IMR-90 (cell line): Measurements from ENCODE around the gene CYFIP2. TPM values are rescaled to one million over a fixed set of nuclear protein-coding genes. Genes with fewer than 3 reads are reported as not detected.

Source experiments
- ATAC-seq: fragments of 200-7000 bp; cut with Tn5 transposase; 2 replicates; pipeline ENCODE4 v1.9.1; 2020; ENCODE audit warnings: low read depth, mild to moderate bottlenecking, moderate library complexity
- BruUV-seq: library from RNA; stranded (reverse); fragments of 400-500 nt; replicated peaks from 2 replicates; lab custom pipeline; 2021; lab: Mats Ljungman, UMichigan
- CTCF ChIA-PET: fragments of 300-600 bp; formaldehyde crosslinking; extraction: SDS; loops from one replicate; lab custom pipeline; 2021; ENCODE audit warnings: antibody characterized with exemption; lab: Yijun Ruan, JAX
- POLR2A ChIA-PET: fragments of 300-600 bp; sonication (Branson Sonifier 250); formaldehyde crosslinking; loops from one replicate; lab custom pipeline; 2022; ENCODE audit warnings: antibody characterized with exemption; ENCODE audit not compliant: unreplicated experiment; lab: Charles Lee
- DNase-seq: peaks from one replicate; pipeline ENCODE4 v3.0.0; 2013
- H2AFZ ChIP-seq: replicated peaks from 2 replicates; pipeline ENCODE3; 2013; ENCODE audit warnings: low read length, mild to moderate bottlenecking; ENCODE audit not compliant: poor library complexity
- H2AK5ac ChIP-seq: 2 replicates; pipeline ENCODE4 v1.6.1; 2013; ENCODE audit warnings: low read depth, low read length, inconsistent platforms
- H2AK9ac ChIP-seq: replicated peaks from 2 replicates; pipeline ENCODE3; 2013; ENCODE audit warnings: mild to moderate bottlenecking, low read depth, low read length, moderate library complexity; ENCODE audit not compliant: poor library complexity
- H2BK120ac ChIP-seq: 2 replicates; pipeline ENCODE4 v1.6.1; 2013; ENCODE audit warnings: low read depth, low read length, inconsistent platforms
- H2BK15ac ChIP-seq: 3 replicates; pipeline ENCODE4 v1.6.1; 2013; ENCODE audit warnings: low read depth, low read length, inconsistent platforms
- H2BK20ac ChIP-seq: 2 replicates; pipeline ENCODE4 v1.6.1; 2013; ENCODE audit warnings: low read depth, mild to moderate bottlenecking, inconsistent platforms, low read length, moderate library complexity
- H2BK5ac ChIP-seq: 2 replicates; pipeline ENCODE4 v1.6.1; 2013; ENCODE audit warnings: mild to moderate bottlenecking, low read depth, low read length, inconsistent platforms; ENCODE audit not compliant: poor library complexity, severe bottlenecking
- H3K14ac ChIP-seq: replicated peaks from 2 replicates; pipeline ENCODE4 v1.6.1; 2013; ENCODE audit warnings: low read depth, low read length, inconsistent platforms
- H3K18ac ChIP-seq: 2 replicates; pipeline ENCODE4 v1.6.1; 2013; ENCODE audit warnings: low read depth, low read length, control low read depth
- H3K23ac ChIP-seq: 2 replicates; pipeline ENCODE4 v1.6.1; 2013; ENCODE audit warnings: low read depth, low read length, inconsistent platforms
- H3K27ac ChIP-seq: 2 replicates; pipeline ENCODE4 v1.5.1; 2013; ENCODE audit warnings: mild to moderate bottlenecking, control low read depth, low read length; ENCODE audit not compliant: insufficient read depth
- H3K27me3 ChIP-seq: 2 replicates; pipeline ENCODE4 v1.6.1; 2013; ENCODE audit warnings: low read length; ENCODE audit not compliant: control insufficient read depth, insufficient read depth
- H3K36me3 ChIP-seq: 2 replicates; pipeline ENCODE4 v1.6.1; 2013; ENCODE audit warnings: low read length, mixed read lengths; ENCODE audit not compliant: control insufficient read depth, insufficient read depth
- H3K4ac ChIP-seq: 2 replicates; pipeline ENCODE4 v1.6.1; 2013; ENCODE audit warnings: low read depth, low read length, inconsistent platforms
- H3K4me1 ChIP-seq: 2 replicates; pipeline ENCODE4 v1.6.1; 2013; ENCODE audit warnings: low read length, mixed read lengths; ENCODE audit not compliant: control insufficient read depth, insufficient read depth
- H3K4me2 ChIP-seq: 2 replicates; pipeline ENCODE4 v1.6.1; 2013; ENCODE audit warnings: low read depth, mild to moderate bottlenecking, control low read depth, low read length, moderate library complexity
- H3K4me3 ChIP-seq: 2 replicates; pipeline ENCODE4 v1.5.1; 2013; ENCODE audit warnings: low read depth, mild to moderate bottlenecking, control low read depth, low read length, moderate library complexity; ENCODE audit not compliant: insufficient read depth
- H3K56ac ChIP-seq: 2 replicates; pipeline ENCODE4 v1.6.1; 2013; ENCODE audit warnings: low read length, inconsistent platforms; ENCODE audit not compliant: insufficient read depth; ENCODE audit errors: extremely low read depth
- H3K79me1 ChIP-seq, 2 experiments: 2 replicates each; pipeline ENCODE4 v1.6.1; 2013; ENCODE audit warnings: low read length in 2 of 2, inconsistent platforms in 1 of 2, low read depth in 1 of 2
- H3K9ac ChIP-seq: 2 replicates; pipeline ENCODE4 v1.6.1; 2013; ENCODE audit warnings: low read depth, low read length, control low read depth
- H3K9me1 ChIP-seq: 2 replicates; pipeline ENCODE4 v1.6.1; 2013; ENCODE audit warnings: low read length, inconsistent platforms; ENCODE audit not compliant: insufficient read depth
- H3K9me3 ChIP-seq: 2 replicates; pipeline ENCODE4 v1.6.1; 2013; ENCODE audit warnings: low read length; ENCODE audit not compliant: control insufficient read depth, insufficient read depth
- H4K20me1 ChIP-seq: 2 replicates; pipeline ENCODE4 v1.6.1; 2013; ENCODE audit warnings: low read length, inconsistent platforms; ENCODE audit not compliant: insufficient read depth
- H4K5ac ChIP-seq: 2 replicates; pipeline ENCODE4 v1.6.1; 2013; ENCODE audit warnings: mild to moderate bottlenecking, low read depth, low read length, control low read depth
- H4K8ac ChIP-seq, 2 experiments: 2 replicates each; pipeline ENCODE4 v1.6.1; 2013; ENCODE audit warnings: low read depth in 2 of 2, low read length in 2 of 2, control low read depth in 1 of 2, inconsistent platforms in 1 of 2
- H4K91ac ChIP-seq: 2 replicates; pipeline ENCODE4 v1.6.1; 2013; ENCODE audit warnings: low read depth, low read length, inconsistent platforms; ENCODE audit not compliant: insufficient read depth
- BHLHE40 ChIP-seq: fragments of 150-350 bp; IDR thresholded peaks from 2 replicates; pipeline ENCODE4 v1.6.1; 2016; ENCODE audit warnings: mild to moderate bottlenecking, low read depth, low read length
- CHD1 ChIP-seq: IDR thresholded peaks from 2 replicates; pipeline ENCODE4 v1.6.1; 2012; ENCODE audit warnings: low read depth, low read length, improper control_type of control experiment
- MAZ ChIP-seq: IDR thresholded peaks from 2 replicates; pipeline ENCODE4 v1.6.1; 2012; ENCODE audit warnings: low read depth, mild to moderate bottlenecking, low read length, improper control_type of control experiment, moderate library complexity, borderline replicate concordance
- MXI1 ChIP-seq: IDR thresholded peaks from 2 replicates; pipeline ENCODE4 v1.6.1; 2012; ENCODE audit warnings: low read depth, mild to moderate bottlenecking, low read length, moderate library complexity, borderline replicate concordance
- POLR2A ChIP-seq: IDR thresholded peaks from 2 replicates; pipeline ENCODE4 v1.6.1; 2012; ENCODE audit warnings: mild to moderate bottlenecking, low read depth, low read length
- dilution Hi-C: fragments of 300-500 bp; cut with HindIII; formaldehyde crosslinking; loops from one replicate; pipeline ENCODE4 v1.14.3; 2018; ENCODE audit warnings: low sequenced_read_pairs; ENCODE audit not compliant: unreplicated experiment
- in situ Hi-C: fragments of 300-500 bp; cut with MboI; formaldehyde crosslinking; loops from 3 replicates; pipeline ENCODE4 v1.14.3; 2019; ENCODE audit warnings: low sequenced_read_pairs, inconsistent platforms, mixed read lengths
- intact Hi-C: fragments of 100-400 bp; cut with micrococcal nuclease; formaldehyde crosslinking; loops from 2 replicates; pipeline ENCODE4 v1.10.0; 2022
- polyA plus RNA-seq, 3 experiments: library from polyadenylated mRNA; depleted of rRNA; stranded (reverse); fragments of >200 nt; gene quantifications; 2 replicates each; pipeline ENCODE4 v1.2.3, GENCODE V29; 2012; ENCODE audit warnings: low replicate concordance in 1 of 3
- total RNA-seq: library from RNA; depleted of rRNA; stranded (reverse); fragments of >200 nt; gene quantifications from 2 replicates; pipeline ENCODE4 v1.2.3, GENCODE V29; 2012

Gene CYFIP2
- total and polyA plus RNA-seq, 2 of the 4 experiments (the other 2 are of a cell fraction) = 6.8 to 13.4 TPM

DNA sequence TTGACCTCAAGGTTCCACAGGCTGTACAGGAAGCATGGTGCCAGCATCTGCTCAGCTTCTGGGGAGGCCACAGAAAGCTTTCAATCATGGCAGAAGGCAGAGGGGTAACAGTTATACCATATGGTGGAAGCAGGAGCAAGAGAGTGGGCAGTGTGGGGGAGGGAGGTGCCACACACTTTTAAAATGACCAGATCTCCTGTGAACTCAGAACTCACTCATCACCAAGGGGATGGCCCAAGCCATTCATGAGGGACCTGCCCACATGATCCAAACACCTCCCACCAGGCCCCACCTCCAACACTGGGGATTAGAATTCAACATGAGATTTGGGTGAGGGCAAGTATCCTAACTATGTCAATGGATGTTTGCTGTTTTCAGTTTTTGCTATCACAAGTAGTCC, 16.2 kb downstream of the CYFIP2 start:
- Histone ChIP-seq H2BK20ac (no peak overlapping the region), H4K20me1 (no peaks in the 10 kb centered on the region), H3K27ac (no peak overlapping the region), H2AK9ac (no peak overlapping the region), H4K8ac (no peak overlapping the region), H3K4me1 (no peaks in the 10 kb centered on the region), H4K91ac (no peak overlapping the region), H2BK120ac (no peak overlapping the region), H2BK15ac (no peak overlapping the region), H3K9me3 (no peaks in the 10 kb centered on the region), H3K9ac (no peak overlapping the region), H3K4me3 (no peak overlapping the region), H3K18ac (no peak overlapping the region), H3K4me2 (no peak overlapping the region), H3K23ac (no peak overlapping the region), H3K27me3 (peaks cover 1% of the 10 kb centered on the region), H3K79me1 (no peaks in the 10 kb centered on the region), H3K9me1 (no peaks in the 10 kb centered on the region), H3K14ac (no peak overlapping the region), H2AFZ (no peak overlapping the region), H2AK5ac (no peak overlapping the region), H3K56ac (no peak overlapping the region), H3K36me3 (peaks cover 2% of the 10 kb centered on the region), H3K4ac (no peak overlapping the region), H2BK5ac (no peak overlapping the region), H4K5ac (no peak overlapping the region)
- ChIA-PET CTCF (no interaction called here), POLR2A (no interaction called here)
- DNase-seq (no peak), ATAC-seq (no peak)
- no TSS peak for BruUV-seq
- TF ChIP-seq MAZ (no peak), POLR2A (no peak), CHD1 (no peak), MXI1 (no peak), BHLHE40 (no peak)
- dilution Hi-C loops (no loop called here), intact Hi-C loops (no loop called here), in situ Hi-C loops (no loop called here)
